Endothelial cell of umbilical vein (primary cell): ENCODE results near the gene SART1. TPM values are rescaled to one million over a fixed set of nuclear protein-coding genes. Genes with fewer than 3 reads are reported as not detected.

Experiments
- BruUV-seq: library from RNA; stranded (reverse); fragments of 400-500 nt; replicated peaks from 2 replicates; lab custom pipeline; 2021; lab: Mats Ljungman, UMichigan
- CTCF ChIA-PET: fragments of 300-600, 350-600 bp; sonication (Branson Sonifier 250); formaldehyde crosslinking; loops from one replicate; lab custom pipeline; 2021; ENCODE audit warnings: antibody characterized with exemption, inconsistent platforms; lab: Charles Lee
- POLR2A ChIA-PET: fragments of 300-600, 350-600 bp; sonication (Branson Sonifier 250); formaldehyde crosslinking; loops from one replicate; lab custom pipeline; 2021; ENCODE audit warnings: antibody characterized with exemption, inconsistent platforms; lab: Charles Lee
- DNase-seq: peaks from one replicate; pipeline ENCODE4 v3.0.0-alpha.2; 2011; ENCODE audit warnings: low read depth, low spot score
- FAIRE-seq: peaks from 2 replicates; lab custom pipeline; 2011; peaks lifted over from hg19 to GRCh38; lab: Jason Lieb, UNC
- H2AFZ ChIP-seq: 2 replicates; pipeline ENCODE4 v1.6.0; 2012; ENCODE audit warnings: low read depth, low read length, control low read depth, inconsistent platforms
- H3K27ac ChIP-seq: 2 replicates; pipeline ENCODE4 v1.5.1; 2011; ENCODE audit warnings: low read depth, mild to moderate bottlenecking, control low read depth, low read length, moderate library complexity; ENCODE audit not compliant: insufficient read depth
- H3K27me3 ChIP-seq, 2 experiments: 2 replicates each; pipeline versions ENCODE4 v1.6.0 to v1.6.1; 2011; ENCODE audit warnings: low read length in 2 of 2, mixed read lengths in 1 of 2; ENCODE audit not compliant: control insufficient read depth in 2 of 2, insufficient read depth in 2 of 2
- H3K36me3 ChIP-seq, 2 experiments: 2 replicates in 1 of 2; 3 replicates in 1 of 2; pipeline ENCODE4 v1.5.1; 2011; ENCODE audit warnings: low read length in 2 of 2, mild to moderate bottlenecking in 1 of 2, moderate library complexity in 1 of 2; ENCODE audit not compliant: control insufficient read depth in 2 of 2, insufficient read depth in 2 of 2; ENCODE audit errors: extremely low read depth in 1 of 2
- H3K4me1 ChIP-seq: 3 replicates; pipeline ENCODE4 v1.5.1; 2011; ENCODE audit warnings: mild to moderate bottlenecking, low read length; ENCODE audit not compliant: control insufficient read depth, insufficient read depth; ENCODE audit errors: extremely low read depth
- H3K4me2 ChIP-seq: 2 replicates; pipeline ENCODE4 v1.6.1; 2011; ENCODE audit warnings: low read length, control low read depth, mixed read lengths; ENCODE audit not compliant: insufficient read depth
- H3K4me3 ChIP-seq, 3 experiments: fragments of 200-600 bp in 1 of 3; sonication (generic), shearing (Covaris generic) in 1 of 3; replicated peaks in 1 of 3; 2 replicates each; pipeline ENCODE4 v1.5.1; 2011 to 2016; ENCODE audit warnings: control low read depth in 3 of 3, low read length in 3 of 3, mild to moderate bottlenecking in 2 of 3, inconsistent platforms in 1 of 3, low read depth in 1 of 3, moderate library complexity in 1 of 3; ENCODE audit not compliant: insufficient read depth in 1 of 3
- H3K79me2 ChIP-seq: 2 replicates; pipeline ENCODE4 v1.6.0; 2012; ENCODE audit warnings: low read length, inconsistent platforms; ENCODE audit not compliant: control insufficient read depth, insufficient read depth
- H3K9ac ChIP-seq: replicated peaks from 2 replicates; pipeline ENCODE3; 2011; ENCODE audit warnings: low read length, control low read depth; ENCODE audit not compliant: insufficient read depth; ENCODE audit errors: extremely low read depth
- H3K9me1 ChIP-seq: replicated peaks from 3 replicates; pipeline ENCODE4 v1.6.0; 2011; ENCODE audit warnings: mild to moderate bottlenecking, low read length; ENCODE audit not compliant: control insufficient read depth, insufficient read depth; ENCODE audit errors: extremely low read depth
- H3K9me3 ChIP-seq: replicated peaks from 2 replicates; pipeline ENCODE4 v1.5.1; 2012; ENCODE audit warnings: low read length, inconsistent platforms; ENCODE audit not compliant: control insufficient read depth, insufficient read depth
- H4K20me1 ChIP-seq: replicated peaks from 2 replicates; pipeline ENCODE3; 2011; ENCODE audit warnings: mild to moderate bottlenecking, low read length; ENCODE audit not compliant: control insufficient read depth, insufficient read depth; ENCODE audit errors: extremely low read depth
- CTCF ChIP-seq, 2 donors: IDR thresholded peaks; 1 replicate in 1 of 2; 2 replicates in 1 of 2; pipeline ENCODE4 v1.5.1; 2011; ENCODE audit warnings: low read length in 2 of 2, mild to moderate bottlenecking in 2 of 2, moderate library complexity in 2 of 2, control low read depth in 1 of 2, inconsistent platforms in 1 of 2, low read depth in 1 of 2; ENCODE audit not compliant: insufficient read depth in 1 of 2; ENCODE audit errors: extremely low read depth in 1 of 2
- EZH2 ChIP-seq: IDR thresholded peaks from 2 replicates; pipeline ENCODE4 v1.6.1; 2012; ENCODE audit warnings: borderline replicate concordance, low read depth, mild to moderate bottlenecking, moderate library complexity, low read length, inconsistent platforms; ENCODE audit not compliant: severe bottlenecking
- FOS ChIP-seq: IDR thresholded peaks from 2 replicates; pipeline ENCODE4 v1.6.1; 2011; ENCODE audit warnings: mild to moderate bottlenecking, low read length, moderate library complexity, borderline replicate concordance; ENCODE audit not compliant: insufficient read depth
- GATA2 ChIP-seq: IDR thresholded peaks from 2 replicates; pipeline ENCODE4 v1.7.0; 2011; ENCODE audit warnings: low read depth, mild to moderate bottlenecking, moderate library complexity, mixed read lengths, low read length; ENCODE audit not compliant: insufficient read length, insufficient read depth
- JUN ChIP-seq: IDR thresholded peaks from 2 replicates; pipeline ENCODE4 v1.6.1; 2011; ENCODE audit warnings: borderline replicate concordance, low read depth; ENCODE audit not compliant: insufficient read length, insufficient read depth
- MAX ChIP-seq: IDR thresholded peaks from 2 replicates; pipeline ENCODE4 v1.6.1; 2011; ENCODE audit not compliant: insufficient read depth, insufficient read length
- MYC ChIP-seq: IDR thresholded peaks from one replicate; pipeline ENCODE4 v1.6.1; 2011; ENCODE audit warnings: mild to moderate bottlenecking, low read depth, low read length
- POLR2A ChIP-seq: IDR thresholded peaks from 2 replicates; pipeline ENCODE4 v1.6.1; 2012; ENCODE audit warnings: low read depth, mild to moderate bottlenecking, control low read depth, low read length
- POLR2AphosphoS5 ChIP-seq: IDR thresholded peaks from 2 replicates; pipeline ENCODE4 v1.6.1; 2012; ENCODE audit warnings: low read depth, mild to moderate bottlenecking, control low read depth, low read length, moderate library complexity; ENCODE audit not compliant: insufficient read depth
- dilution Hi-C: fragments of 300-500 bp; cut with MboI; formaldehyde crosslinking; loops from one replicate; pipeline ENCODE4 v1.15.0; 2019; ENCODE audit warnings: low sequenced_read_pairs; ENCODE audit not compliant: extremely low pct_ligation_motif_present
- intact Hi-C: fragments of 100-400 bp; cut with micrococcal nuclease; formaldehyde crosslinking; loops from one replicate; pipeline ENCODE4 v1.10.0; 2022
- polyA plus RNA-seq, 4 experiments: library from polyadenylated mRNA; depleted of rRNA in 3 of 4; stranded (reverse) in 3 of 4; unstranded in 1 of 4; fragments of >200 nt; gene quantifications; 2 replicates each; pipeline versions ENCODE4 v1.2.1 to v1.2.3, GENCODE V29; 2011 to 2012; ENCODE audit warnings: missing spikeins in 1 of 4
- total RNA-seq: library from RNA; stranded (reverse); gene quantifications from 2 replicates; pipeline ENCODE4 v1.2.3, GENCODE V29; 2021

SART1 gene
- total and polyA plus RNA-seq, 2 donors (not counting 3 experiments of a cell fraction or from before 2014, with no cell fraction given), result 21.8 to 62.7 TPM

GRCh38 chr11:65945941-65946558, 15.5 kb upstream of the SART1 start:
- Histone ChIP-seq H4K20me1 (no peaks in the 10 kb centered on the region), H3K79me2 (no peaks in the 10 kb centered on the region), H3K27ac (no peak overlapping the region), H3K4me3 (no peak overlapping the region), H3K4me1 (peaks cover 6% of the 10 kb centered on the region), H3K9me1 (no peaks in the 10 kb centered on the region), H3K36me3 (no peaks in the 10 kb centered on the region), H3K9ac (no peak overlapping the region), H3K4me2 (no peak overlapping the region), H3K9me3 (no peaks in the 10 kb centered on the region), H3K27me3 (no peaks in the 10 kb centered on the region), H2AFZ (no peak overlapping the region)
- dilution Hi-C loops, result no loop called here
- DNase-seq (no peak), FAIRE-seq (no peak)
- TF ChIP-seq EZH2 (no peak), FOS (no peak), JUN (no peak), POLR2A (no peak), MYC (no peak), POLR2AphosphoS5 (no peak), GATA2 (no peak), MAX (no peak), CTCF (IDR thresholded peaks at IDR 0.05; ENCODE audit: extremely low read depth in 1 of 2, insufficient read depth in 1 of 2, low read depth in 1 of 2, low read length in 2 of 2) (no peak)
- POLR2A ChIA-PET, result no interaction called here
- intact Hi-C loops, result no loop called here
- no TSS peak for BruUV-seq
- CTCF ChIA-PET, result interaction anchor here (0.6 to 1.1 kb wide), 3 partner anchors 10 to 14 kb away, joined by 3 read pairs; no protein-coding TSS in a partner anchor
